GM12878 (cell line): ENCODE data around the gene ERVK3-1.

Experiments used
- CBX5 ChIP-seq: sonication (generic); IDR thresholded peaks from 2 replicates; pipeline ENCODE4 v1.6.1; 2016; ENCODE audit warnings: low read depth, moderate library complexity, mild to moderate bottlenecking, inconsistent platforms
- CREB1 ChIP-seq: IDR thresholded peaks from 2 replicates; pipeline ENCODE4 v1.6.1; 2012; ENCODE audit warnings: low read depth, mild to moderate bottlenecking, inconsistent platforms
- CTCF ChIP-seq, 3 experiments: IDR thresholded peaks in 2 of 3; conservative IDR thresholded peaks in 1 of 3; 2 replicates each; pipeline ENCODE4 v1.5.1; 2011; ENCODE audit warnings: low read depth in 3 of 3, low read length in 3 of 3, mild to moderate bottlenecking in 3 of 3, control low read depth in 2 of 3, moderate library complexity in 2 of 3, inconsistent platforms in 1 of 3, mixed read lengths in 1 of 3; ENCODE audit not compliant: control insufficient read depth in 2 of 3, insufficient read depth in 1 of 3; ENCODE audit errors: extremely low read depth in 1 of 3
- MAX ChIP-seq: IDR thresholded peaks from 2 replicates; pipeline ENCODE4 v1.6.1; 2012; ENCODE audit warnings: low read depth, low read length, improper control_type of control experiment
- MXI1 ChIP-seq: fragments of 150-350 bp; IDR thresholded peaks from 2 replicates; pipeline ENCODE4 v1.6.1; 2011; ENCODE audit warnings: low read depth, mild to moderate bottlenecking, inconsistent platforms, low read length, improper control_type of control experiment
- MYC ChIP-seq: IDR thresholded peaks from 2 replicates; pipeline ENCODE4 v1.6.1; 2011; ENCODE audit warnings: mild to moderate bottlenecking, low read length, moderate library complexity, inconsistent platforms; ENCODE audit not compliant: insufficient read depth, insufficient replicate concordance, insufficient read length, severe bottlenecking
- POLR2A ChIP-seq: IDR thresholded peaks from 2 replicates; pipeline ENCODE4 v1.6.1; 2011; ENCODE audit warnings: low read depth, mild to moderate bottlenecking, low read length
- SMAD5 ChIP-seq: IDR thresholded peaks from 2 replicates; pipeline ENCODE4 v1.6.1; 2016; ENCODE audit warnings: antibody characterized with exemption, low read depth
- SUZ12 ChIP-seq: fragments of 200-600 bp; sonication (generic); IDR thresholded peaks from one replicate; pipeline ENCODE4 v1.6.1; 2018; ENCODE audit warnings: antibody characterized with exemption, mild to moderate bottlenecking; ENCODE audit not compliant: unreplicated experiment
- ZBTB33 ChIP-seq: fragments of 450-650 bp; IDR thresholded peaks from 2 replicates; pipeline ENCODE4 v1.6.1; 2017; ENCODE audit warnings: mild to moderate bottlenecking

GRCh38 chr19:58275564-58275963 lies 29.6 kb upstream of the ERVK3-1 start:
- TF ChIP-seq CTCF (IDR thresholded peaks at IDR 0.05 in 2 of 3, conservative IDR thresholded peaks at IDR 0.05 in 1 of 3; ENCODE audit: control insufficient read depth in 2 of 3, extremely low read depth in 1 of 3, insufficient read depth in 1 of 3, low read depth in 3 of 3, low read length in 3 of 3) (no peak), CBX5 (no peak), ZBTB33 (no peak), SMAD5 (no peak), MYC (no peak), MAX (no peak), CREB1 (no peak), POLR2A (no peak), MXI1 (no peak), SUZ12 (no peak)
